Neutrophil (primary cell): ENCODE results near the gene CTSO.

Source experiments
- H3K27ac ChIP-seq: fragments of 200-600 bp; sonication (generic); 2 replicates; pipeline ENCODE4 v1.5.1; 2016; ENCODE audit warnings: mild to moderate bottlenecking, moderate library complexity
- H3K27me3 ChIP-seq: fragments of 200-600 bp; sonication (generic); 2 replicates; pipeline ENCODE4 v1.6.0; 2016; ENCODE audit warnings: mild to moderate bottlenecking
- H3K36me3 ChIP-seq: fragments of 200-600 bp; sonication (generic); 2 replicates; pipeline ENCODE4 v1.5.1; 2017
- H3K4me1 ChIP-seq, 2 experiments: fragments of 200-600 bp in 1 of 2; sonication (generic) in 1 of 2; 1 replicate in 1 of 2; 2 replicates in 1 of 2; pipeline versions ENCODE4 v1.5.1 to v1.6.1; 2013 to 2016; ENCODE audit warnings: low read depth in 1 of 2, low read length in 1 of 2, mild to moderate bottlenecking in 1 of 2, moderate library complexity in 1 of 2; ENCODE audit not compliant: control insufficient read depth in 1 of 2, insufficient read depth in 1 of 2
- H3K4me3 ChIP-seq, 2 experiments: fragments of 200-600 bp in 1 of 2; sonication (generic) in 1 of 2; 1 replicate in 1 of 2; 2 replicates in 1 of 2; pipeline ENCODE4 v1.5.1; 2013 to 2016; ENCODE audit warnings: low read depth in 1 of 2, low read length in 1 of 2, mild to moderate bottlenecking in 1 of 2, moderate library complexity in 1 of 2
- H3K9me3 ChIP-seq: fragments of 200-600 bp; sonication (generic); 2 replicates; pipeline ENCODE4 v1.5.1; 2016
- CTCF ChIP-seq: fragments of 200-600 bp; sonication (generic); IDR thresholded peaks from 2 replicates; pipeline ENCODE4 v1.5.1; 2016; ENCODE audit warnings: antibody characterized with exemption

Gene CTSO

GRCh38 chr4:155891058-155891457 is 62.6 kb downstream of the CTSO start:
- Histone ChIP-seq H3K4me1 (no peaks in the 10 kb centered on the region), H3K4me3 (no peak overlapping the region), H3K27me3 (no peaks in the 10 kb centered on the region), H3K9me3 (no peaks in the 10 kb centered on the region), H3K27ac (no peak overlapping the region), H3K36me3 (no peaks in the 10 kb centered on the region)
- no peak for TF ChIP-seq CTCF

- TF ChIP-seq CTCF = no peak
- Histone ChIP-seq H3K36me3 (no peaks in the 10 kb centered on the region), H3K9me3 (no peaks in the 10 kb centered on the region), H3K4me3 (no peak overlapping the region), H3K27ac (no peak overlapping the region), H3K27me3 (no peaks in the 10 kb centered on the region), H3K4me1 (no peaks in the 10 kb centered on the region)
These were observed 63.7 kb downstream of the CTSO start for GRCh38 chr4:155889946-155890345.

- no peak for TF ChIP-seq CTCF
- Histone ChIP-seq H3K4me1 (no peaks in the 10 kb centered on the region), H3K36me3 (no peaks in the 10 kb centered on the region), H3K4me3 (no peak overlapping the region), H3K9me3 (no peaks in the 10 kb centered on the region), H3K27me3 (no peaks in the 10 kb centered on the region), H3K27ac (no peak overlapping the region)
These were observed 64.5 kb downstream of the CTSO start for GRCh38 chr4:155889031-155889793.

GRCh38 chr4:155887847-155888570 is 65.7 kb downstream of the CTSO start:
- no peak for TF ChIP-seq CTCF
- Histone ChIP-seq H3K27ac (no peak overlapping the region), H3K4me3 (no peak overlapping the region), H3K9me3 (no peaks in the 10 kb centered on the region), H3K27me3 (no peaks in the 10 kb centered on the region), H3K36me3 (no peaks in the 10 kb centered on the region), H3K4me1 (no peaks in the 10 kb centered on the region)

- no peaks in the 10 kb centered on the region for H3K36me3 ChIP-seq
- H3K4me1 ChIP-seq = no peaks in the 10 kb centered on the region
- no peaks in the 10 kb centered on the region for H3K27me3 ChIP-seq
- TF ChIP-seq CTCF = no peak
- H3K27ac ChIP-seq = no peak overlapping the region
- no peak overlapping the region for H3K4me3 ChIP-seq
- H3K9me3 ChIP-seq = no peaks in the 10 kb centered on the region
These were observed 66.6 kb downstream of the CTSO start for GRCh38 chr4:155887045-155887444.
